ENCODE data around the gene ICE2. TPM values are rescaled to one million over a fixed set of nuclear protein-coding genes. Genes with fewer than 3 reads are reported as not detected.

The ICE2 gene
- total RNA-seq, 1 experiment from 2014 or later = 62.8 TPM

GRCh38 chr15:60384526-60385126 is 94.3 kb downstream of the ICE2 start (continued):
- TF ChIP-seq CTCF (IDR thresholded peaks at IDR 0.05 in 2 of 3, conservative IDR thresholded peaks at IDR 0.05 in 1 of 3; ENCODE audit: borderline replicate concordance in 1 of 3, insufficient read depth in 1 of 3, low read depth in 2 of 3, low read length in 2 of 3) (no peak), SRF (IDR thresholded peaks at IDR 0.05; ENCODE audit: low read depth) (no peak), RAD21 (IDR thresholded peaks at IDR 0.05; ENCODE audit: low read depth) (no peak)

- intact Hi-C loops (cut with micrococcal nuclease) = no loop called here
- ATAC-seq (no peak), DNase-seq (ENCODE audit: low read depth, low spot score) (no peak)
- no peaks in the 10 kb centered on the region for H3K27me3 ChIP-seq (ENCODE audit: insufficient read depth, low read length)
- no peak overlapping the region for H2AFZ ChIP-seq (ENCODE audit: low read depth, low read length, poor library complexity, severe bottlenecking)
- H3K4me3 ChIP-seq (replicated peaks in 1 of 2; ENCODE audit: low read depth in 1 of 2, low read length in 2 of 2) = no peak overlapping the region
- CTCF ChIA-PET = no interaction called here
- POLR2A ChIA-PET = interaction anchor here (1.4 to 3.3 kb wide), 2 partner anchors 9 to 10 kb away, joined by 5 to 13 read pairs; no protein-coding TSS in a partner anchor
- no TSS peak for BruUV-seq (replicated peaks)
- H4K20me1 ChIP-seq (ENCODE audit: insufficient read depth) = peaks cover 27% of the 10 kb centered on the region; the same call in 1 of the 2 replicates
- RAD21 ChIA-PET (ENCODE audit: low non-redundant PET in 1 of 2, low total read pairs in 2 of 2, uncharacterized antibody in 2 of 2, unreplicated experiment in 2 of 2) = no interaction called here
- no peaks in the 10 kb centered on the region for H3K9me3 ChIP-seq (ENCODE audit: control insufficient read depth in 1 of 2, insufficient read depth in 1 of 2, low read depth in 1 of 2, low read length in 2 of 2)
- H3K36me3 ChIP-seq (ENCODE audit: control insufficient read depth in 1 of 2, insufficient read depth in 2 of 2, low read length in 2 of 2) = peaks cover 20 to 57% of the 10 kb centered on the region in 2 experiments; a peak in 3 of 4 replicates
- TF ChIP-seq RAD21 (IDR thresholded peaks at IDR 0.05; ENCODE audit: low read depth) (no peak), MAX (IDR thresholded peaks at IDR 0.05) (no peak), SIN3A (IDR thresholded peaks at IDR 0.05; ENCODE audit: low read depth) (no peak)
- no peaks in the 10 kb centered on the region for H3K9me2 ChIP-seq (ENCODE audit: insufficient read depth)
- peak overlapping the region; percentile 0; the same call in 1 of the 2 replicates for H3K9ac ChIP-seq (ENCODE audit: low read length)
- no peak overlapping the region for H3K27ac ChIP-seq (ENCODE audit: low read depth, low read length)
- peaks cover 61 to 94% of the 10 kb centered on the region in 2 experiments for H3K4me1 ChIP-seq (ENCODE audit: control insufficient read depth in 1 of 2, insufficient read depth in 2 of 2, low read length in 2 of 2)
- peak overlapping the region; percentile 10; the same call in 1 of the 2 replicates for H3K4me2 ChIP-seq (ENCODE audit: low read length)
- peaks cover 99% of the 10 kb centered on the region for H3K79me2 ChIP-seq (ENCODE audit: insufficient read depth, low read length)
Measured at GRCh38 chr15:60384053-60384452, 94.9 kb downstream of the ICE2 start.

Measured in HCT116 (cell line).